ENCODE results near the gene NDUFB2.

The NDUFB2 gene

DNA sequence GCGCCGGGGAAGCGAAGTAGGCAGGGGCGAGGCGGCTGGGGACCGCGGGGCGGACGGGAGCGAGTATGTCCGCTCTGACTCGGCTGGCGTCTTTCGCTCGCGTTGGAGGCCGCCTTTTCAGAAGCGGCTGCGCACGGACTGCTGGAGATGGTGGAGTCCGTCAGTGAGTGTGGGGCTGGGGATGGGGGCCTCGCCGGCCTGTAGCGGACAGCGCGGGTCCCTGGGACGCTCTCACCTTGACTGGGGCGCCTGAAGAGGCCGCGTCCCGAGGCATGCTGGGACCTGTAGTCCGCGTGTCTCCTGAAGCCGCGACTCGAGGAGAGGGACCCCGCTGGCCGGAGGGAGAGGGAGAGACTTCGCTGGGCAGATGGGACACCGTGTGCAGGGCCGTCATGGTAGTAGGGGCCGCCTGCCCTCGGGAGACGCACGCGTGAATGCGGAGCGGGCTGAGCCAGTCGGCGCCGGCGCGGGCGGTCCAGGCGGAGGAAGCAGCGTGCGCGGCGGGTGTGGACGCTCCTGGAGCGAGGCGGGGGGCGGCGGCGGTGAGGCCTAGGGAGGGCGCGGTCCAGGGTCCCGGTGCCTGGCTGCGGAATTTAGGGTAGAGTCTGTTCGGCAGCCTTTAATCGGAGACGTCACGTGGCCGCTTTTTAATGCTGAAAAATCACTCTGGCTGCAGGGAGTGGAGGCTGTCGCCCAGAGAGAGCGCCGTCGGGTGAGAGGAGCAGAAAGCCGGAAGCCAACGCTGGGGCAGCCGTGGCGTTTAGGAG lies at the start of gene NDUFB2:
NDUFB2 (plus strand) TSS at position 29 of the 767 bp plus-strand sequence; CDS start at position 66, 37 bp downstream.
- TF ChIP-seq, protein P1, sequence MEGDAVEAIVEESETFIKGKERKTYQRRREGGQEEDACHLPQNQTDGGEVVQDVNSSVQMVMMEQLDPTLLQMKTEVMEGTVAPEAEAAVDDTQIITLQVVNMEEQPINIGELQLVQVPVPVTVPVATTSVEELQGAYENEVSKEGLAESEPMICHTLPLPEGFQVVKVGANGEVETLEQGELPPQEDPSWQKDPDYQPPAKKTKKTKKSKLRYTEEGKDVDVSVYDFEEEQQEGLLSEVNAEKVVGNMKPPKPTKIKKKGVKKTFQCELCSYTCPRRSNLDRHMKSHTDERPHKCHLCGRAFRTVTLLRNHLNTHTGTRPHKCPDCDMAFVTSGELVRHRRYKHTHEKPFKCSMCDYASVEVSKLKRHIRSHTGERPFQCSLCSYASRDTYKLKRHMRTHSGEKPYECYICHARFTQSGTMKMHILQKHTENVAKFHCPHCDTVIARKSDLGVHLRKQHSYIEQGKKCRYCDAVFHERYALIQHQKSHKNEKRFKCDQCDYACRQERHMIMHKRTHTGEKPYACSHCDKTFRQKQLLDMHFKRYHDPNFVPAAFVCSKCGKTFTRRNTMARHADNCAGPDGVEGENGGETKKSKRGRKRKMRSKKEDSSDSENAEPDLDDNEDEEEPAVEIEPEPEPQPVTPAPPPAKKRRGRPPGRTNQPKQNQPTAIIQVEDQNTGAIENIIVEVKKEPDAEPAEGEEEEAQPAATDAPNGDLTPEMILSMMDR (IDR thresholded peaks at IDR 0.05; ENCODE audit: low read depth, low read length): no peak
- DNase-seq (ENCODE audit: low read depth in 2 of 2): peak; percentile 80 to 82
- peak within 1 kb of the TSS; percentile 76 to 90 for H3K4me3 ChIP-seq (replicated peaks in 1 of 2; ENCODE audit: low read depth in 2 of 2, low read length in 2 of 2)

DNA sequence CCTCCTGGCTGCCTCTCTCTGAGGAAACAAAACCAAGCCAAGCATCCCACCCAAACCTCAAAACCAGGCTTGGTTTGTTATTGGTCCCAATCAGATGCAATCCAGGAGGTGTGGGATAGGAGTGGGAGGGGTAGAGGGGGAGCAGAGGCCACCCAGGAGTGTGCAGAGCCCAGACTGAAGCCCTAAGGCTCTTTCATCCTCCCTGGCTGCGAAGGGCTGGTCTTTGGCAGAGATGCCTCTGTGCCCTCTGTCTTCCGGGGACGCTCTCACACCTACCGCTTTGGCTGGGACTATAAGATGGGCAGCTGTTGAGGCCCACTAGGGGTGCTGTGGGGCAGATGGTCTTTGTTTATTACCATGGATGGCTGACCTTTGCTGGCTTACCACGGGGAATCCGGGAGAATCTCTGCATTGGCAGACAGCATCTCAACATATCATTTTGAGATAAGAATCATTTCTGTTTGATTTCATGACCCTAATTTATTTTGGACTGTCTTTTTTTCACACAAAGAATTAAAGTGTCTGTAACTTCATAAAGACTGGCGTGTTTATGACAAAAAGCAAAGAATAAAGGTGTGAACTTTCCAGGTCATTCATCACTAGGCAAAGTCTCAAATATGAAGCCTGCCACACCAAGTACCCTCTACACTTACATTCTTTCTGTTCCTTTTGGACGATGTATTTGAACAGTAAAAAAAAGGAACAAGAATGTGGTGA lies 49.4 kb upstream of the NDUFB2 start:
- peak in 1 of 2 donors; percentile 32 for DNase-seq (ENCODE audit: low read depth in 2 of 2)
- H3K4me3 ChIP-seq (replicated peaks in 1 of 2; ENCODE audit: low read depth in 2 of 2, low read length in 2 of 2): no peak overlapping the region
- TF ChIP-seq, protein P1 (IDR thresholded peaks at IDR 0.05; ENCODE audit: low read depth, low read length): peak; percentile 58

DNA sequence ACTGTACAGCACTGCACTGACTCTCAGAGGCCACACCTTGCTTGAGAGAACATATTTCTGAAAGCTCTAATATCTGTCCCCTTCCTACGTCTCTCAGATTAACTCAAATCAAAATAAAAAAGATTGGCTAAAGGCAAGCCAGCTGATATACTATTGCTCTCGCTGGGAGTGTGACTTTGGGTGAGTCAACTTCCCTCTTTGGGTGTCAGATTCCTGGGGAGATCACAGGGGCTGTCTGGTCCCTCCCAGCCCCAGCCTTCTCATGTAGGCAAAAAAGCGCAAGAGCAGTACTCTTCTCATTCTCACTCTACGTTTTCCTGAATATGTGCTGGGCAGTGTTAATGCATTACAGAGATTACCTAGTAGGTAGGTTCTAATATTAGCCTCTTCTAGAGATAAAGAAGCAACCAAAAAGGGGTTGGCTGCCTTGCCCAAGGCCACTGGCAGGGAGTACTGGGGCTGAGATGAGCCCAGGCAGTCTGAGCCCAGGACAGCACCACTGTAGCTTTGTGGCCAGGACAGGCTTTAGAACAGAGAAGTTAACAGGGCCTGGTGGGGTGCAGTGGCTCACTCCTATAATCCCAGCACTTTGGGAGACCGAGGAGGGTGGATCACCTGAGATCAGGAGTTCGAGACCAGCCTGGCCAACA lies 46.8 kb upstream of the NDUFB2 start:
- peak in 1 of 2 donors; percentile 26 for DNase-seq (ENCODE audit: low read depth in 2 of 2)
- TF ChIP-seq, protein P1 (IDR thresholded peaks at IDR 0.05; ENCODE audit: low read depth, low read length): no peak
- no peak overlapping the region for H3K4me3 ChIP-seq (replicated peaks in 1 of 2; ENCODE audit: low read depth in 2 of 2, low read length in 2 of 2)

DNA sequence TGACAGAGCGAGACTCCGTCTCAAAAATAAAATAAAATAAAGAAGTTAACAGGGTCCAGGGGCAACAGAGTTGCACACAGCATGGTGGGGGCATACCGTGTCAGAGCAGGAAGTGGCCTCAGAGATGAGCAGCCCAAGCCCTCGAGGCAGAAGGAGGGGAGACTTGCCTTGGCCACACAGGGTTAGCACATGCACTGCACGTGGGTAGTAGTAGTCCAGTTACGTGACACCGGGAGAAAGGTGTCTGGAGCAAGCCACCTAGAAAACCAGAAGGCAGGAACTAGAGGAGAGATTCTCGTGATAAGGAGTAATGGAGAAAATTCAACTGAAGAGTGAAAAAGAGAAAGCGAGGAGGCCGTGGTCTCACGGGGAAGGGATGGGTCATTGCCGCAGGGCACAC lies 46.1 kb upstream of the NDUFB2 start:
- no peak overlapping the region for H3K4me3 ChIP-seq (replicated peaks in 1 of 2; ENCODE audit: low read depth in 2 of 2, low read length in 2 of 2)
- TF ChIP-seq, protein P1 (IDR thresholded peaks at IDR 0.05; ENCODE audit: low read depth, low read length): no peak
- DNase-seq (ENCODE audit: low read depth in 2 of 2): no peak

DNA sequence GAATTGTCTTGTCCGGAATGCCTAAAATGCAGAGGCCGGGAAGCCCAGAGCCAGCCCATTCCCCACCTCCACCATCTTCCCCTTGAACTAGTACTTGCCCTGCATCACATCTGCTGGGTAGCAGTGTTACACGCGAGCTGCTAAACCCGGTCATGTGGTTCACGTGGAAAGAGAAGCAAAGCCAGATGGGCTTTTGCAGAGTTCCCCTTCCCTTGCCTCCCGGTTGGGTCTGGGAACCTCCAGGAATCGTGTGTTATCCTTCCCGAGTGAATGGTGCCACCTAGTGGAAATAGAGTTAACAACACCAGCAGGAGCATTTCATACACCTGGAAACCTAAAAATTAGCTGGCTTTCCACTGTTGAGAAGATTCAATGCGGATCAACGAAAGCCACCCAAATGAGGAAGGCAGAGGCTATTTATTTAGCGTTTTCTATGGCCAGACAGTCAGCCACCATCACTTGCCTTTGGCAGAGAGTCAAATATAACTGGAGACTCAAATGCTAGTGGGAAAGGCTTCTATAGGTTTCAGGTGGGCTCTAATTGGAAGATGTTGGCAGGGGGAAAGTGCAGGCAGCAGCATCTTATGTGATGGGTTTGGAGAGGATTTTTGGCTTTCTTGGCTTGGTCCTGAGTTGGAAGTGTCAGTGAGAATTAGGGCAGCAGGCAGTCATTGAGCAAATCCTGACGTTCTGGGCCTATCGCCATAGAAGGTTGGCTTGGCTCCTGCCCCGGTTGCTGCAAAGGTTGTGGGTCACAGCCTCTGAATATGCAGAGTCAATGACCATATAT lies 43.0 kb upstream of the NDUFB2 start:
- TF ChIP-seq, protein P1 (IDR thresholded peaks at IDR 0.05; ENCODE audit: low read depth, low read length): peak; percentile 77

DNA sequence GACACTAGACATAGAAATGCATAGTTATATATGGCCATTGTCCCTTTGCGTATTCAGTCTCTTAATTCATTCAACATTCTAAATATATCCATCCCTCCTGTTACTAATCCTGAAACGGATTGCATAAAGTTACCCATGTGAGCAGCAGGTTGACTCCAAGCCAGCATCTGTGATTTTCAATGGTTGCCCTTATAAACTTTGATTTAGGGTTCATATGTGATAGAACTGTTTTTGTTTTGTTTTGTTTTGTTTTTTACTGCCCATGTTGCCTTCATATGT lies 42.5 kb upstream of the NDUFB2 start:
- TF ChIP-seq, protein P1 (IDR thresholded peaks at IDR 0.05; ENCODE audit: low read depth, low read length): no peak
- DNase-seq (ENCODE audit: low read depth in 2 of 2): no peak
- no peak overlapping the region for H3K4me3 ChIP-seq (replicated peaks in 1 of 2; ENCODE audit: low read depth in 2 of 2, low read length in 2 of 2)

More for the DNA sequence above, 43.0 kb upstream of the NDUFB2 start:
- H3K4me3 ChIP-seq (replicated peaks in 1 of 2; ENCODE audit: low read depth in 2 of 2, low read length in 2 of 2): no peak overlapping the region
- peak; percentile 81 to 86 for DNase-seq (ENCODE audit: low read depth in 2 of 2)
